Tibial nerve (tissue), 4 donors: ENCODE data around the gene CARD10. TPM values are rescaled to one million over a fixed set of nuclear protein-coding genes. Genes with fewer than 3 reads are reported as not detected.

Source experiments
- DNase-seq, 2 donors: peaks; one replicate each; pipeline ENCODE4 v3.0.0-alpha.2; 2019; ENCODE audit warnings: low spot score in 2 of 2
- H3K27ac ChIP-seq, 4 donors: fragments of 200-600 bp; sonication (generic) in 3 of 4; one replicate each; pipeline ENCODE4 v1.5.1; 2017 to 2019; ENCODE audit warnings: mild to moderate bottlenecking in 1 of 4
- H3K27me3 ChIP-seq, 2 donors: fragments of 200-600 bp; sonication (generic) in 1 of 2; one replicate each; pipeline versions ENCODE4 v1.5.1 to v1.6.0; 2017 to 2019
- H3K36me3 ChIP-seq, 3 donors: fragments of 200-600 bp; sonication (generic); one replicate each; pipeline ENCODE4 v1.5.1; 2018 to 2019
- H3K4me1 ChIP-seq, 4 donors: fragments of 200-600 bp; sonication (generic) in 3 of 4; one replicate each; pipeline ENCODE4 v1.5.1; 2017 to 2019
- H3K4me3 ChIP-seq, 4 donors: fragments of 200-600 bp; sonication (generic) in 3 of 4; one replicate each; pipeline ENCODE4 v1.5.1; 2017 to 2019; ENCODE audit warnings: mild to moderate bottlenecking in 1 of 4, moderate library complexity in 1 of 4
- H3K9me3 ChIP-seq, 4 donors: fragments of 200-600 bp; sonication (generic) in 3 of 4; one replicate each; pipeline ENCODE4 v1.5.1; 2017 to 2019
- CTCF ChIP-seq, 5 experiments: fragments of 200-600 bp in 3 of 5; fragments of 450-650 bp in 2 of 5; sonication (generic) in 3 of 5; IDR thresholded peaks; one replicate each; pipeline ENCODE4 v1.5.1; 2016 to 2019; ENCODE audit warnings: antibody characterized with exemption in 5 of 5, mild to moderate bottlenecking in 3 of 5, moderate library complexity in 2 of 5
- EP300 ChIP-seq, 2 donors: sonication (generic); formaldehyde crosslinking; IDR thresholded peaks; one replicate each; pipeline ENCODE4 v1.6.1; 2017; ENCODE audit warnings: antibody characterized with exemption in 2 of 2, mild to moderate bottlenecking in 1 of 2
- POLR2A ChIP-seq, 2 donors: fragments of 450-650 bp; IDR thresholded peaks; one replicate each; pipeline ENCODE4 v1.6.1; 2017; ENCODE audit warnings: antibody characterized with exemption in 2 of 2, mild to moderate bottlenecking in 2 of 2, moderate library complexity in 2 of 2
- WGBS, 2 donors: methylation state at CpG; one replicate each; pipeline ENCODE4 v1.1.5; 2018; 5-methylcytosine and 5-hydroxymethylcytosine counted together
- total RNA-seq, 4 donors: library from RNA; depleted of rRNA; stranded (reverse); fragments of >200 nt; gene quantifications; one replicate each; pipeline ENCODE4 v1.1.0, GENCODE V29; 2016

The CARD10 gene
- total RNA-seq, 4 donors from 2014 or later, result 12.5 to 21.6 (median 17.0) TPM

DNA sequence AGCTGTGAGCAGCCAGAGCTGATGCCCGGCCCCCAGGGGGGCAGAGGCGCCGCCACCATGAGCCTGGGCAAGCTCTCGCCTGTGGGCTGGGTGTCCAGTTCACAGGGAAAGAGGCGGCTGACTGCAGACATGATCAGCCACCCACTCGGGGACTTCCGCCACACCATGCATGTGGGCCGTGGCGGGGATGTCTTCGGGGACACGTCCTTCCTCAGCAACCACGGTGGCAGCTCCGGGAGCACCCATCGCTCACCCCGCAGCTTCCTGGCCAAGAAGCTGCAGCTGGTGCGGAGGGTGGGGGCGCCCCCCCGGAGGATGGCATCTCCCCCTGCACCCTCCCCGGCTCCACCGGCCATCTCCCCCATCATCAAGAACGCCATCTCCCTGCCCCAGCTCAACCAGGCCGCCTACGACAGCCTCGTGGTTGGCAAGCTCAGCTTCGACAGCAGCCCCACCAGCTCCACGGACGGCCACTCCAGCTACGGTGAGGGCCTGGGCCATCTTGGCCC lies 47.2 kb upstream of the CARD10 start:
- H3K27ac ChIP-seq, result peak overlapping the region; percentile 58 to 100 (median 100)
- H3K27me3 ChIP-seq, result no peaks in the 10 kb centered on the region
- peaks cover 6 to 100% (median 78%) of the 10 kb centered on the region in 4 donors for H3K4me1 ChIP-seq
- no peak for DNase-seq
- H3K4me3 ChIP-seq, result peak overlapping the region in 1 of 4 donors; percentile 0
- WGBS, 2 donors, result 22 to 40% methylated on average over 26 to 28 of the region's 28 CpGs
- H3K9me3 ChIP-seq, result no peaks in the 10 kb centered on the region
- H3K36me3 ChIP-seq, result peaks cover 0 to 31% (median 0%) of the 10 kb centered on the region in 3 donors
- TF ChIP-seq CTCF (IDR thresholded peaks at IDR 0.05), result no peak
- TF ChIP-seq EP300 (IDR thresholded peaks at IDR 0.05), result no peak
- TF ChIP-seq POLR2A (IDR thresholded peaks at IDR 0.05), result no peak

DNA sequence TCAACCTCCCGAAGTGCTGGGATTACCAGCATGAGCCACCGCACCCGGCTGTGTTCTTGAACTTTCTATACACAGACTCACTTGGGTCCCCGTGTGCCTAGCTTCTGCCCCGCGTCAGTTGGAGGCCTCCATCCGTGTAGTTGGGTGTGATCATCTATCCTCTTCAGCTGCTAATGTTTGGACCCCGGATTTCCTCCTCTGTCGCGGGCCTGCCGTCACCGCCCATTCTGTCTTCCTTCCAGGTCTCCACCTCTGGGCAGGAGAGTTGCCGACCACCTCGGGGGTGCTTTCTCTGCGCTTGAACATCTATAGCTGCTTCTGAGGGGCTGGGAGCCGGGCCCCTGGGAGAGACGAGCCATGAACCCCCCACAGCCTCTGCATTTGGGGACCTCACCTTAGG lies 46.6 kb upstream of the CARD10 start:
- peaks cover 6 to 97% (median 78%) of the 10 kb centered on the region in 4 donors for H3K4me1 ChIP-seq
- no peak for TF ChIP-seq POLR2A (IDR thresholded peaks at IDR 0.05)
- no peak for TF ChIP-seq EP300 (IDR thresholded peaks at IDR 0.05)
- no peak for TF ChIP-seq CTCF (IDR thresholded peaks at IDR 0.05)
- no peak overlapping the region for H3K4me3 ChIP-seq
- peaks cover 0 to 31% (median 0%) of the 10 kb centered on the region in 3 donors for H3K36me3 ChIP-seq
- WGBS, 2 donors, result 51 to 71% methylated on average over 16 to 17 of the region's 17 CpGs
- H3K27ac ChIP-seq, result peak overlapping the region; percentile 58 to 100 (median 100)
- H3K27me3 ChIP-seq, result no peaks in the 10 kb centered on the region
- no peak for DNase-seq
- no peaks in the 10 kb centered on the region for H3K9me3 ChIP-seq

DNA sequence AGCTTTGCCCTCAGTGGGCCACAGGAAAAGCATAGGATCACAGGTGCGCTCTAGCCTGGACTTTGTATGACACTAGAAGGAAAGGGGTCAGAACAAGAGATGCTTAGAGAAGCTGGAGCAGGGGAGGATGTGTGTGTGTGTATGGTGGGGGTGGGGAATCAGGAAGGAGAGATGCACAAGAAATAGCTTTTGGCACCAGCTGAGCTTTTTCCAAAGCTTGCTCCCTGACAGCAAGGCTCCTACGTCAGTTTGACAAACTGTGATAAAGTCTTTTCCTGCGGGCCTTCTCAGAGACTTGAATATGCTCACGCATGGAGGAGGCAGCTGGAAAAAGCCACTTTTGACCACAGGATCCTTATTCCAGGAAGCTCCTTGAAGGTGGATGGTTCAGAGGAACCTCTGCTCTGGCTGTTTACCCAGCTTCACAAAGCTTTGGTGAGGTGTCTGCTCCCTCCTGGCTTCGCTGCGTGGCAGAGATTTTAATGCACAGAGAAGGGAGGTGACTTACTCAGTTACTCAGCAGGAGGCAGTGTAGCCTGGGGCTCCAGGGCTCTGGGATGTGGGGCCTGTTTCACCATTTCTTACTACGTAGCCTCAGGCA lies 45.0 kb upstream of the CARD10 start:
- Histone ChIP-seq H3K36me3 (peaks cover 0 to 31% (median 0%) of the 10 kb centered on the region in 3 donors), H3K4me3 (peak overlapping the region in 1 of 4 donors; percentile 3), H3K27ac (peak overlapping the region; percentile 97 to 100 (median 100)), H3K9me3 (no peaks in the 10 kb centered on the region), H3K4me1 (peaks cover 6 to 89% (median 70%) of the 10 kb centered on the region in 4 donors), H3K27me3 (no peaks in the 10 kb centered on the region)
- WGBS, 2 donors, result 34 to 40% methylated on average over 7 of the region's 7 CpGs
- DNase-seq, result no peak
- TF ChIP-seq POLR2A (IDR thresholded peaks at IDR 0.05) (no peak), EP300 (IDR thresholded peaks at IDR 0.05) (peak in 1 of 2 donors; percentile 45)

DNA sequence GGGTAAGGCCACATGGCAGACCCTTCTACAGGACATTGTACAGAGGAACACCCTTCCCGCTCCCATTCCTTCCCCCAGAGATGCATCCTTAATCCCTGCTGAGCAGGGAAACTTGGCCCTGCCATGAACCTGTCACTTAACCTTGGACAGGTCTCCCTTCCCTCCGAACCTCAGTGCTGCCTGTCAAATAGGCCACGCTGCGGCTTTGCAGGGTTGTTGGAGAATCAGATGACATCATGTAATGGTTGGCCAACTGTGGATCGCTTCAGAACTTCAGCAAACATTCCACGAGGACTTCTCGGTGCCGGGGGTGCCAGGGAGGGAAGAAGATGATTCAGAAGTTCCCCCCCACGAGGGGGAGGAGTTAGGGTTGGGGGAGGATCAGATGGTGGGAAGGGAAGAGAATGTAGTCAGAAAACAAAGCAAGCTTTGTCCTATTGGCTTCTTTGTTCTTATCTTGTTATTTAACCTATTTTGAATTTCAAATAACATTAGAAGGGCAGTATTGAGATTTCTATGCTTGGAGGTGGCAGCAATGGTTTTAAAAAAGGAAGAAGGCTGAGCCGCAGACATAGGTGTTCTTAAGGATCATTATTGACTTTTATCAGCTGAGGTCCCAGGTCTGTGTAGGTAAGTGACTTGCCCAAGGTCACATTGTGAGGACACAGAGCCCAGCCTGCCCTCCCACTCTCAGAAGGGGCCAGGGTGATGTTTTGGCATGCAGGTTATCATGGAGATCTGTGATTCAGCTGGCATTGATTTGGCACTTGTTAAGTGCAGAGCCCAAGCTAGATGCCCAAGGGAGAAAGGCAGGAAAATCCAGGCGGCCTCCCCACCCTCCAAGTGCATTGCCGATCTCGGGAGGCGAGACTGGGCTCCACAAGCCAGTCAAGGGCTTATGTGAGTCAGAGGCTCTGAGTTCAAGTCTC lies 44.2 kb upstream of the CARD10 start:
- peaks cover 0 to 25% (median 0%) of the 10 kb centered on the region in 3 donors for H3K36me3 ChIP-seq
- WGBS, 2 donors, result 20 to 22% methylated on average over 14 of the region's 14 CpGs
- peak overlapping the region; percentile 97 to 100 (median 100) for H3K27ac ChIP-seq
- no peak for TF ChIP-seq POLR2A (IDR thresholded peaks at IDR 0.05)
- peak in 1 of 5 experiments; percentile 12 for TF ChIP-seq CTCF (IDR thresholded peaks at IDR 0.05)
- peak in 1 of 2 donors; percentile 90 for TF ChIP-seq EP300 (IDR thresholded peaks at IDR 0.05)
- H3K9me3 ChIP-seq, result no peaks in the 10 kb centered on the region
- peak; percentile 68 to 87 for DNase-seq
- H3K4me3 ChIP-seq, result peak overlapping the region in 1 of 4 donors; percentile 3
- H3K4me1 ChIP-seq, result peaks cover 6 to 81% (median 64%) of the 10 kb centered on the region in 4 donors
- H3K27me3 ChIP-seq, result no peaks in the 10 kb centered on the region

DNA sequence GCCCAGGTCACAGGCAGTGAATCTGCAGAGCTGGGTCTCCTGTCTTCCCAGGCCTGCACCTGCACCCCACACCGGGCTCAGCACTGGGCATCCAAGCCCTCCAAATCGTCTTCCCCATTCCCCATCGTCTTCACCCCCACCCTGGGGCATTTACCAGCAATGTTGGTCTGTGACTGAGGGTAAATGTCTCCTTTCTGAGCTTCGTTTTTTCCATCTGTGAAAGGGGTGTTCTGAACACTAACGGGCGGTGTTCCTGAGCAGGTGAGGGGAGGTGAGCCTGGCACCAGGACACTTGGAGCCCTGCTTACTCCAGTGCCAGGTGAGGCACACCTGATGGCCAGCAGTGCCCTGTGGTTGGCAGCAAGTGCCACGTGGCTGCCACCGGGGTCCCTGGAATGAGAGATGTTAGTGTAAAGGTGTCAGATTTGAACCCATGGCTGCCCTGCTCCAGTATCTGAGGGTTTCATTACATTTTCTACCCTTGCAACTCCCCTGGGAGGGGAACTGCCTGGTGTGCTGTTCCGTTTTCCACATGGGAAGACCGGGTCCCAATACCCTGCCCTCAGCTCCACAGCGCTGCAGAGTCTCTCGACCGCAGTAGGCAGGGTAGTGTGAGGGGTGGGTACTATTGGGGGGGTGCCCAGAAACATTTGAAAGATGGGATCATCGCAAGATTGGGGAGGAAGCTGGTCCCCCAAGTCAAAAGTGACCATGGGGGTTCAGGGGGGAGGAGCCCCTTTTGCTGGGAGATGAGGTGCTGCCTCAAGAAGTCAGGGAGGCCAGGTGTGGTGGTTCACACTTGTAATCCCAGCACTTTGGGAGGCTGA lies 43.0 kb upstream of the CARD10 start:
- peaks cover 6 to 72% (median 55%) of the 10 kb centered on the region in 4 donors for H3K4me1 ChIP-seq
- 53 to 58% methylated on average over 13 to 14 of the region's 14 CpGs for WGBS, 2 donors

More for the DNA sequence above, 43.0 kb upstream of the CARD10 start:
- DNase-seq, result no peak
- peaks cover 0 to 15% (median 0%) of the 10 kb centered on the region in 3 donors for H3K36me3 ChIP-seq
- no peaks in the 10 kb centered on the region for H3K27me3 ChIP-seq
- H3K4me3 ChIP-seq, result peak overlapping the region; percentile 65 to 100 (median 95)
- peak overlapping the region; percentile 97 to 100 (median 100) for H3K27ac ChIP-seq
- no peak for TF ChIP-seq EP300 (IDR thresholded peaks at IDR 0.05)
- no peak for TF ChIP-seq POLR2A (IDR thresholded peaks at IDR 0.05)
- no peak for TF ChIP-seq CTCF (IDR thresholded peaks at IDR 0.05)
- no peaks in the 10 kb centered on the region for H3K9me3 ChIP-seq
